M059J (cell line): ENCODE results near the gene AP3M1. TPM values are rescaled to one million over a fixed set of nuclear protein-coding genes. Genes with fewer than 3 reads are reported as not detected.

ENCODE experiments used
- DNase-seq: peaks from one replicate; pipeline ENCODE4 v3.0.0-alpha.2; 2012; ENCODE audit warnings: low read depth
- total RNA-seq: library from RNA; depleted of rRNA; stranded (reverse); fragments of >200 nt; shearing (Covaris generic); gene quantifications from 2 replicates; pipeline ENCODE4 v1.2.3, GENCODE V29; 2014; rRNA removed

AP3M1 gene
- total RNA-seq, 1 experiment from 2014 or later: 38.6 TPM

- DNase-seq: peak; percentile 66
Measured at GRCh38 chr10:74079936-74080590, 70.6 kb downstream of the AP3M1 start.

- peak; percentile 31 for DNase-seq
Measured at GRCh38 chr10:74079028-74079935, 71.3 kb downstream of the AP3M1 start.

DNA sequence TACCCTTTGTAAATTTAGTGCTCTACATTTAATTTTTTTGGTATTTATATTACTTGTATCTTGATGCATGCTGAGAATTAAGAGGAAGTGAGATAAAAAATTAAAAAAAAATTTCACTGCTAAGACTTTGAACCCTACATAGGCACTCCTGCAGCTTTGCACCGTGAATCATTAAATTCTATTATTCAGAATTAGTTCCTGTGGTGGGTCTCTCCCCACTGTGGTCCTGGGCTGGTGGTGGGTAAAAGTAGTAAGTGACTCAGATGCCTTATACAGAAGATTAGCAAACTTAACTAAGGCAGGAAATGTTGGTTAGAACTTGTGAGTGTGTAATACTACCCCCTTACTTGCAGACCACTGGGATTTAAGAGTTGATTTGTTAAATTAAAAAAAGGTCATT lies 72.6 kb downstream of the AP3M1 start:
- peak; percentile 83 for DNase-seq

DNA sequence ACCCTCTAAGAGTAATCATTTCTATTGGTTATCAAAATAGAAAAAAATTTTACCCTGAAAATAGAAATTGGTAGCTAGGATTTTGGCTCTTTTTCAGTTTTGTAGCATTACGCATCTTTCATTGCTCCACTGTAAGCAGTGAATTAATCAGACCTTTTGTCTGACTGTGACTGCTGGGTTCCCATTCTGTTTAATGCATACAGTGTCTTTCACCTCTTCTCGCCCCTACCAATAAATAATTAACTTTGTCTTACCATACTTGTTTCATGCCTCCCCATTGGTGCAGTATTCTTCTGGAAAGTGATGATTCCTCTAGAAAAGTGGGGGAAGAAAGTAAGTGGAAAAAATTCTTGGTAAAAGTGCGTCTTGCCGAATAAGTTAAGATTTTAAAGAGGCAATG lies 73.2 kb downstream of the AP3M1 start:
- DNase-seq: no peak

- no peak for DNase-seq
Measured at GRCh38 chr10:74076961-74077360, 73.7 kb downstream of the AP3M1 start.

DNA sequence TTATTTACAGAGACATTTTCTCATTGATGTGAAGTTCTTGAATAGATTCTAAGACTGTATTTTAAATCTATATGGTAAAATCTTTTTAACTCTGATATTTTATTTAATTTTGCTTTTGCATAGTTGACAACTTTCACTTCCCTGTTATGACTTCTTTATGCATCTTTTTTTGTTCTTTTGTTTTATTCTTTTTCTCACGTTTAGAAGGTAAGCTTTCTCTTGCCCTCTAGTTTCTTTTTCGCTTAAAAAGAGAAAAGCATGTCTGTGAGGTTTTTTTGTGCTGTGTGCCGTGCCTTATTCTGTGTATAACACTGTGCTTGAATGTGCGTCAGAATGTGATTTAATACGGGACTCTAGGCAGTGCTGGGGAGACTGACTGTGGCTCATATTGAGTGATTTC lies 74.7 kb downstream of the AP3M1 start:
- no peak for DNase-seq

GRCh38 chr10:74072503-74072902 lies 78.1 kb downstream of the AP3M1 start:
- peak; percentile 76 for DNase-seq

DNA sequence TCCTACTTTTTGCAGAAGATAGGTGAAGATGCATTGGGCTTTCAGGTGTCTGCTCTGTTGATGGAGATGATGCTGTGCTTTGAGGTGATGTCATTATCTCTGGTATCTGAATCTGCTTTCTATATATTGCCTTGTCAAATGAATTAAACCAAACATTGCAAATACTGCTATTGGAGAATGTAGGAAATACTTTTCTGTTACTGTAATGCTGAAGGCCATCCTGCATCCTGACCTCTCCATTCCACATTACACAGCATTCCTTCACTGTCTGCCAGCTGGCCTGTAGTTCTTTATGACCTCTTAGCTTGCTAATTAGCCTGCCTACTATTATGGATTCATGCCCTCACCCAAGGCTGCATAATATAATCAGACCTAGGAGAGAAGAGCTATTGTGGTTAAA lies 79.5 kb downstream of the AP3M1 start:
- DNase-seq: peak; percentile 82

Other genes starting within 250 kb of the AP3M1 start
- gene PLAU, start 239.7 kb downstream of the AP3M1 start, total RNA-seq: 264 and 272 TPM in 2 replicates
- 89.3 and 159 TPM in 2 replicates for gene VCL, start 152.7 kb downstream of the AP3M1 start, total RNA-seq
- gene ADK, start 393 bp upstream of the AP3M1 start, total RNA-seq: 67.2 and 72.7 TPM in 2 replicates